ENCODE data around the gene EHF.

EHF gene

GRCh38 chr11:34602245-34602644 is 18.6 kb upstream of the EHF start:
- DNase-seq (ENCODE audit: low read depth): no peak

- no peak for DNase-seq (ENCODE audit: low read depth)
These were observed 17.5 kb upstream of the EHF start for GRCh38 chr11:34603129-34604001.

GRCh38 chr11:34604145-34604544 is 16.7 kb upstream of the EHF start:
- DNase-seq (ENCODE audit: low read depth): no peak

GRCh38 chr11:34604911-34605310 is 16.0 kb upstream of the EHF start:
- no peak for DNase-seq (ENCODE audit: low read depth)

GRCh38 chr11:34605481-34606325 is 15.2 kb upstream of the EHF start:
- no peak for DNase-seq (ENCODE audit: low read depth)

- DNase-seq (ENCODE audit: low read depth): no peak
These were observed 14.4 kb upstream of the EHF start for GRCh38 chr11:34606326-34607120.

GRCh38 chr11:34609187-34609751 is 11.6 kb upstream of the EHF start:
- DNase-seq (ENCODE audit: low read depth): no peak

- DNase-seq (ENCODE audit: low read depth): no peak
These were observed 11.0 kb upstream of the EHF start for GRCh38 chr11:34609850-34610249.

- no peak for DNase-seq (ENCODE audit: low read depth)
These were observed 10.4 kb upstream of the EHF start for GRCh38 chr11:34610324-34611041.

- no peak for DNase-seq (ENCODE audit: low read depth)
These were observed 7.9 kb upstream of the EHF start for GRCh38 chr11:34613015-34613414.

- DNase-seq (ENCODE audit: low read depth): no peak
These were observed 7.3 kb upstream of the EHF start for GRCh38 chr11:34613552-34614056.

GRCh38 chr11:34614344-34615104 is 6.4 kb upstream of the EHF start:
- no peak for DNase-seq (ENCODE audit: low read depth)

- DNase-seq (ENCODE audit: low read depth): no peak
These were observed 4.8 kb upstream of the EHF start for GRCh38 chr11:34616086-34616485.

GRCh38 chr11:34616830-34617504 is 3.9 kb upstream of the EHF start:
- no peak for DNase-seq (ENCODE audit: low read depth)

GRCh38 chr11:34618406-34618805 is 2.5 kb upstream of the EHF start:
- no peak for DNase-seq (ENCODE audit: low read depth)

GRCh38 chr11:34619062-34619516 is 1.8 kb upstream of the EHF start:
- no peak for DNase-seq (ENCODE audit: low read depth)

- no peak for DNase-seq (ENCODE audit: low read depth)
These were observed 691 bp upstream of the EHF start for GRCh38 chr11:34620202-34620601.

GRCh38 chr11:34621876-34622275 is 983 bp downstream of the EHF start:
- DNase-seq (ENCODE audit: low read depth): no peak

GRCh38 chr11:34623463-34623862 is 2.6 kb downstream of the EHF start:
- no peak for DNase-seq (ENCODE audit: low read depth)

- DNase-seq (ENCODE audit: low read depth): no peak
These were observed 3.2 kb downstream of the EHF start for GRCh38 chr11:34624069-34624468.
